Measurements from ENCODE around the gene RWDD2A. TPM values are rescaled to one million over a fixed set of nuclear protein-coding genes. Genes with fewer than 3 reads are reported as not detected.

The RWDD2A gene
- total and polyA plus RNA-seq, 9 of the 15 experiments (the other 6 are each of a cell fraction or from before 2014, with no cell fraction given), result 1.6 to 4.7 (median 2.1) TPM

- TF ChIP-seq ZNF592 (IDR thresholded peaks at IDR 0.05) (no peak), RFX1 (IDR thresholded peaks at IDR 0.05) (no peak), CLOCK (CRISPR knock-in tag; IDR thresholded peaks at IDR 0.05; ENCODE audit: borderline replicate concordance) (no peak), RCOR1 (IDR thresholded peaks at IDR 0.05; ENCODE audit: borderline replicate concordance in 1 of 2, low read depth in 2 of 2, low read length in 2 of 2) (no peak), ZNF699 (CRISPR knock-in tag; IDR thresholded peaks at IDR 0.05; ENCODE audit: insufficient replicate concordance) (no peak), PML (IDR thresholded peaks at IDR 0.05; ENCODE audit: low read length) (no peak), CHD7 (IDR thresholded peaks at IDR 0.05; ENCODE audit: low read depth, low read length) (no peak)
Observed at GRCh38 chr6:83218646-83219045, 25.5 kb downstream of the RWDD2A start (continued).

All from K562 (cell line).